HG02763 (cell line): ENCODE results near the gene ZNF239.
A peak's percentile ranks its signal among the peaks of the same experiment; 100 is the strongest.
"Not testable (repeated sequence)": the region's sequence is repeated elsewhere in the genome, so short reads cannot be mapped to it uniquely, and the experiment has no call there.

Source experiments
- ATAC-seq: cut with Tn5 transposase; IDR thresholded peaks from one replicate; pipeline ENCODE4 v1.9.1; 2021; ENCODE audit warnings: mild to moderate bottlenecking, moderate library complexity; ENCODE audit not compliant: unreplicated experiment

Gene ZNF239

DNA sequence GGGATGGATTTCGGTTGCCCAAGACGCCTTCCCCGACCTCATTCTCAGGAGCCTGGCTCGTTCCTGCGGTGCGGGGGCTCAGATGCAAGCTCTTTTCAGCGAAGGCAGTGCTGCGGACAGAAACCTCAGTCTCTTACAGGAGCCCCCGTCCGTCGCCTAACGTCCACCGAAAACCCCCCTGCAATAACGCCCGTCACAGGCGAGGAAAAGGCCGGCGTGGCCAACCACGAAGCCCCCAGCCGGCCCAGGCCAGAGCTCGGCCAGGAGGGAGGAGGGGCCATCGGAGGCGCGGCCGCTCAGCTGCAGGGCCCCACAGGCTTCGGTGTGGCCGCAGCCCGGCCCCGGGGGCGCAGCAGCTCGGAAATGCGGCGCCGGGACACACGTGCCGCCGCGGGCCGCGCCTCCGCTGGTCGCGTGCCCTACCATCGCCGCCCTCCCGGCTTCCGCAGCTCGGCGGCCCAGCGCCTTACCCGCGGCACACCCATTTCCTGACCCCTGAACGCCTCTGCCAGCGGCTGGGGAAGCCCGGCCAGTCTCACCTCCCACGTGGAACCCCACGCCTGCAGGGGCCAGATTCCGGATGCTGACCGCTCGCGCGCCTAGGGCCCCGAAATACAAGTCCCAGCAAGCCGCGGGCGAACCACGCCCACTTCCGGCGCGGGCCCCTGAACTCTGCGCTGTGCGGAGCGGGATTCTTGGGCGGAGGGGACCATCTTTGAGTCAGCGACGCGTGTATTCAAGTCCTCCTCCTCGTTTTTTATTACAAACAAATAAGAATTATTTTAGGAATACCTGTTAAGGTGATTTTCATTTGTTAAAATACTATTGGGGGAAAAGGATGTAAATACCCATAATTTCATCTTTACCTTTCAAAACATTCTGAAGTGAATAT is at the start of gene ZNF239:
Gene ZNF239, minus strand, starts transcription at position 616 of the 892 bp plus-strand sequence. CDS start 16,537 bp downstream, outside the sequence.
- ATAC-seq: peak; percentile 97

DNA sequence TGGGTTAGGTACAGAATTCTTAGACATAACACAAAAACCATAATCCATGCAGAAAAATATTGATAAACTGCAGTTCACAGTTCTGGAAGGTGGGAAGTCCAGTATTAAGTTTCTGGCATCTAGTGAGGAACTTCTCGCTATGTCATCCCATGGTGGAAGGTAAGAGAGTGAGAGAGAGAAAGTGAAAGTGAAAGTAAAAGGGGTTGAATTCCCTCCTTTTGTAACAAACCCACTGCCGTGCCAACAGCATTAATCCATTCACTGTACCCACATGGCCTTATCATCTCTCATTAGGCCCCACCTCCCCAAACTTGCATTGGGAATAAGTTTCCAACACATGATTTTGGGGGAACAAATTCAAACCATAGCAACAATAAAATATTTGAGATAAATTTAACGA is 48.9 kb upstream of the ZNF239 start:
- no peak for ATAC-seq

DNA sequence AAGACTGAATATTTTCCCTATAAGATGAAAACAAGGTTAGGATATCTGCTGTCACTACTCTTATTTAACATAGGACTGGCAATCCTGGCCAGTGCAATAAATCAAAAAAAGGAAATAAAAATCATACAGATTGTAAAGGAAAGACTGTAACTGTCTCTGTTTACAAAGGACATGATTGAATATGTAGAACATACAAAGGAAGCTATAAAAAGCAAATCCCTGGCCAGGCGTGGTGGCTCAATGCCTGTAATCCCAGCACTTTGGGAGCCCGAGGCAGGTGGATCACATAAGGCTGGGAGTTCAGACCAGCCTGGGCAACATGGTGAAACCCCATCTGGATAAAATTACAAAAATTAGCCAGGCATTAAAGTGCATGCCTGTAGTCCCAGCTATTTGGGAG is 47.6 kb upstream of the ZNF239 start:
- ATAC-seq: no peak

DNA sequence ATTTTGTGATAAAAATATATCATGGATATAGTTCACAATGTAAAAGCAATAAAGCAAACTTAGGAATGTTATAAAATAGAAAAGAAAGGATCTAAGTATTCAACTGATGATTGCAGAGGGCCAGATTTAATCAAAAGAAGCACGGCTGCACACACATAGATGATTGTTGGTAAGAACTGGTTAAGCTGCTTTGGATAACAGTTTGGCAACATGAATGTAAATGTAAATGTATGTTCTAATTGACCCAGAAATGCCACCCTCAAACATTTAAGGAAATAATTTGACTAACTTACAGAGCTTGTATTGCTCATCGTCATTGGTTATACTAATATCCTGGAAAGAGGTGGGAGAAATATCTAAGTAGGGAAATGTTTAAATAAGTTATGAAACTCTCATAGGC is 45.0 kb upstream of the ZNF239 start:
- no peak for ATAC-seq

DNA sequence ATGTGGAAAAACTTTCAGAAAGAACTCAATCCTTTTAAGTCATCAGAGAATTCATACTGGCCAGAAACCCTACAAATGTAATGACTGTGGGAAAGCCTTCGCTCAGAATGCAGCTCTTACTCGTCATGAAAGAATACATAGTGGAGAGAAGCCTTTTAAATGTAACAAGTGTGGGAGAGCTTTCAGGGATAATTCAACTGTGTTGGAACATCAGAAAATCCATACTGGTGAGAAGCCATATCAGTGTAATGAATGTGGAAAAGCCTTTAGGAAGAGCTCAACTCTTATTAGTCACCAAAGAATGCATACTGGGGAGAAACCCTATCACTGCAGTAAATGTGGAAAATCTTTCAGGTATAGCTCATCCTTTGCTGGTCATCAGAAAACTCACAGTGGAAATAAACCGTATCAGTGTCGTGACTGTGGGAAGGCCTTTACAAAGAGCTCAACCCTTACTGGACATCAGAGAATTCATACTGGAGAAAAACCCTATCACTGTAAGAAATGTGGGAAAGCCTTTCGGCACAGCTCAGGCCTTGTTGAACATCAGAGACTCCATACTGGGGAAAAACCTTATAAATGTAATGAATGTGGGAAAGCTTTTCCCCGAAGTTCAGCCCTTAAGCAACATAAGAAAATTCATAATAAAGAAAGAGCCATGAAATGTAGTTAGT is 42.4 kb upstream of the ZNF239 start:
- no peak for ATAC-seq

DNA sequence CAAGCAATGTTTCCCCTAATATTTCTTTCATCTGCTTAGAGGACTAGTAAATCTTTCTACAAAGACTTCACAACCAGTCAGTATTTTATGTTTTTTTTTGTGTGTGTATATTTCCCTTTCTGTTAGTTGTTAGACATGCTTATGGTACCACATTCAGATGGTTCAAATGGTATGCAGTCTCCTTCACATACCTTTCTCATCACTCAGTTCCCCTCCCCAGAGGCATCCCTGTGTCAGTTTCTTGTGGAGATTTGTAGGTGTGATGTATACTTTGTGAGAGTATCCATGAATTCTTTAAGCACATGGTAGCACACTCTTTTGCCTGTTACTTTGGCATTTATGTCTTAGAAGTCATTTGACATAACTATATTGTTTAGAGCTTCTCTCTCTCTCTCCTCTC is 36.2 kb upstream of the ZNF239 start:
- ATAC-seq: no peak

DNA sequence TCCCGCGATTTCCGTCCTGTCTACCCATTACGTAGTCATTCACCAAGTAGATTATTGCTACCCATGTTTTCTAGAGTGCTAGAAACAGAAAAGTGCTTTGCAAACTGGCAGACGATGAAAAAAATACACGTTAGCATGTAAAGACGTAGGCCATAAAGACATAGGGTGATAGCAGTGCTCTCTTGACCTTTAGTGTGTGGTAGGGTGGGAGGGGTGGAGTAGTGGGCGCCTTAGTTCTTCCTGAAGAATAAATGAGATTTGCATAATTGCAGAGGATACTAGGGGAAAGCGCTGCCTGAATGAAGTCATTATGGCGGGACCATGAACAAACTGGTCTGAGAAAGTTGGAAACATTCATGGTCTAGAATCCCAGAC is 32.8 kb upstream of the ZNF239 start:
- ATAC-seq: no peak

DNA sequence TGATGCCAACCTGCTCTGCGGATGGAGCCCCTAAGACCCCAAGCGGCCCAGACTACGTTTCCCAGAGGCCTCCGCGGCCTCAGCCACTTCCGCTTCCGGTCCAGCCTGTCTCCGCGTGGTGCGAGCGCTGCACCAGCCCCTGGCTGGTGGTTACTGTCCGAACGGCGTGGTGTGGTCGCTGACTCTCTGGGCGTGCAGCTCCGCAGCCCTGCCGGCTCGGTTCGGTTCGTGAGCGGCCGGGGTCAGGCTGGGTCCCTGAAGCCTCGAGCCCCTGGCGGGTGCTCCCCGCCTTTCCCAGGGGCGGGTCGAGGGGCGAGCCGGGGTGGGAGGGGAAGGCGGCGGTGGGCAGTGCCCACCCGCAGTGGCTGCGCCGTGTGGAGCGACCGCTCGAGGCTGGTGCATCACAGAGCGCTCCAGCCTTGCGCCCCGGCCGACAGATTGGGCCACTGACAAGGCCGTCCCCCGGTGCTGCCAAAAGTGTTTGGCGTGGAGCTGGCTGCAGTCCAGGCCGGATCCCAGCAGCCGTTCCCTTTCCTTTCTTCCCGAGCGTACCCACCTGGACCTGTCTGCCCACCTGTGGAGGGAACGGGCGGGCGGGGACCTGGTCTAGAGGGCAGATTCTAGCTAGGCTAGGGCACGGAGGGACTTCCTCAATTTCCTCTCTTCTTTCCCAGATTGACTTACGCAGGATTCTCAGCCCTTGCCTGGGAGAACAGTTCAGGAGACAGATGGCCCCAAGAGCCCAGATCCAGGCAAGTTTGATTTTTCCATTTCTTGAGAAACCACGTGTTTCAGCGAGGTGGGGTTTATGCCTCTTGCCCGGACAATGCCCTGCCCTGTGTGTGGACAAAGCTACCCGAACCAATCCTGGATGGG is 32.1 kb upstream of the ZNF239 start, which contains the start of gene ZNF485:
Gene ZNF485, plus strand, starts transcription at position 116 of the 876 bp plus-strand sequence. Its CDS starts 613 bp downstream, at position 729.
- peak; percentile 99 for ATAC-seq

DNA sequence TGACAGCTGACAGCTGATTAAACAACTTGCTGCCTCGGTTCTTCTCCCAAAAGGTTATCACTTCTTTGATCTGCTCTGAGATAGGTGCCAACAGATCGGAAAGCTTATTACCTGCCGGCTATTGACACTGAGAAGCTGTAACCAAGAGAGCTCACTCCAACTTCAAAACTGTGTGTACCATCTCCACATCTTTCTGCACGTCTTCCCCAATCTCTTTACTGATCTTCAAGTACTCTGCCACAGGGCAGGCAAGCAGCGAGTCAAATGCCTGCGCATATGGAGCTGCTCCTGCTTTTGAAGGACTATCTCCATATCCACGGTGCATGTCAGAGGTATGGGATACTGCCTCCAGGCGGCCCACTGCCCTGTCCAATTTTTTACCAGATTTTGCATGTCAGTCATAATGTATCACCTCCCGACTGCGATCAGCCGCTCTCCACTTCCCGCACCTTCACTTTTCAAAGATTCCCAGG is 31.5 kb upstream of the ZNF239 start:
- ATAC-seq: peak; percentile 24

DNA sequence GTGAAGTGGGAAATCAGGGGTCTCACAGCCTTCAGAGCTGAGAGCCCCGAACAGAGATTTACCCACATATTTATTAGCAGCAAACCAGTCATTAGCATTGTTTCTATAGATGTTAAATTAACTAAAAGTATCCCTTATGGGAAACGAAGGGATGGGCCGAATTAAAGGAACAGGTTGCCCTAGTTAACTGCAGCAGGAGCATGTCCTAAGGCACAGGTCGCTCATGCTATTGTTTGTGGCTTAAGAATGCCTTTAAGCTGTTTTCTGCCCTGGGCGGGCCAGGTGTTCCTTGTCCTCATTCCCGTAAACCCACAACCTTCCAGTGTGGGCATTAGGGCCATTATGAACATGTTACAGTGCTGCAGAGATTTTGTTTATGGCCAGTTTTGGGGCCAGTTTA is 27.2 kb upstream of the ZNF239 start:
- not testable (repeated sequence) for ATAC-seq

DNA sequence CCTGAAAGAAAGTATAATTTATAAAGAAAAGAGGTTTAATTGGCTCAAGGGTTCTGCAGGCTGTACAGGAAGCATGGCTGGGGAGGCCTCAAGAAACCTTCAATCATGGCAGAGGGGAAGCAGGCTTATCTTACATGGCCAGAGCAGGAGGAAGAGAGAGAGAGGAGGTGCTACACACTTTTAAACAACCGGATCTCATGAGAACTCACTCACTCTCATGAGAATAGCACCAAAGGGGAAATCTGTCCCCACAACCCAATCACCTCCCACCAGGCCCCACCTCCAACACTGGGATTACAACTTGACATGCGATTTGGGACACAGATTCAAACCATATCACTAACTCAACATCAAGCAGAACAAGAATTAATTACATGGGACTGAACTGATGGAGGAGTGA is 24.9 kb upstream of the ZNF239 start:
- ATAC-seq: no peak

DNA sequence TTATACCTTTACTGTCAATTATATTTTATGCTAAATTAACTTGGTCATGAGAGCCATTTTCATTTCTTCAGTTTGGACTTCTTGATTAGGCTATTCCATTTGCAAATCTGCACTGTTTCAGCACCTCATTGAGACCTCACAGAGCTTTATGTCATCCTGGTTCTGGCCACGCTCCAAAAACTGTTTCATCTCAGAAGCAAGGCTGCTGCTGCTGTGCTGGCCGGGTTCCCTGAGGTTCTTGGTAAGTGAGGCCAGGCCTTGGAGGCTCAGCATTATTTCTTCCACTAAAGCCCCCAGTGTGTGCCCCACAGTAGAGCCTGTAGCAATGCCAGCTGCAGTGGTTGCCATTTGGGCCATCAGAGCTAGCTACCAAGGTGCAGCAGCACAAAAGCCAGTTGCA is 24.0 kb upstream of the ZNF239 start:
- no peak for ATAC-seq

DNA sequence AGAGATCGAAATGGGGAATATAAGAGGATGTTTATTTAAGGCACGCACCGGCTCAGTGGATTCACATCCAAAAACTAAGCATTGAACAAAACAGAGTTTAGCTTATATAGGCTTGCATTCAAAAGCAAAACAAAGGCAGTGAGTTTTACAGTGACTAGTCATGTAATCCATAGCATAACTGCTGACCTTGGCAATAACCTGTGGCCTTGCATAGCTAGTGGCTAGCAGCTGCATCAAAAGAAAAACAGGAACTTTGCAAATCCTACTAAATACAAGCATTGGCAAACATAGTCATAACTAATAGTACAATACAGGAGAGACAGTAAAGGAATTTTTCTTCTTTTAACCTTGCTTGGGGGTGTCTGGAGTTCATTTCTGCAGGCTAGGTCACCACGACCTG is 22.1 kb upstream of the ZNF239 start:
- no peak for ATAC-seq

DNA sequence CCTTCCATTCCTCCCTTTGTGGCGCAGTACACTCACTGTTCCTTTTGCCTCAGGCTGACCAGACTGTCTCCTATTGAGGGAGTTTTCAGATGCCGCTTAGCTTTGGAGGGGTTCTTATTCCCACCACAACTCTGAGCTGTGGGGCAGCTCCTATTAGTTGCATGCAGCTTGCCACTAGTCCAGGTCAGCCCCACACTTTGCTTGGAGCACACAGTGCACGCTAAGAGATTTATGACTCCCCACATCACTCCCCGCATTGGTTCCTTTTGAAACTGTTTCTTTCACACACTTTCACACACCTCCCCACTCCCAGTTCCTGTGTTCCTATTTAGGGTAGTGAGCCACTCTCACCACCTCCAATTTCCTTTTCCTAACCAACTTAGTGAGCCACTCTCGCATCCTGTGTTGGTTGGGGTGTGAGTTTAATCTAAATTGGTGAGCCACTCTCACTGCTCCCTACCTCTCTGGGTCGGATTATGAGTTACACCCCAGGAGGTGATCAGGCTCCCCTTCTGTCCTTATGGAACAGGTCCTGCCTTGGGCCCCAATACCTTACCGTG is 21.4 kb upstream of the ZNF239 start:
- peak; percentile 49 for ATAC-seq

DNA sequence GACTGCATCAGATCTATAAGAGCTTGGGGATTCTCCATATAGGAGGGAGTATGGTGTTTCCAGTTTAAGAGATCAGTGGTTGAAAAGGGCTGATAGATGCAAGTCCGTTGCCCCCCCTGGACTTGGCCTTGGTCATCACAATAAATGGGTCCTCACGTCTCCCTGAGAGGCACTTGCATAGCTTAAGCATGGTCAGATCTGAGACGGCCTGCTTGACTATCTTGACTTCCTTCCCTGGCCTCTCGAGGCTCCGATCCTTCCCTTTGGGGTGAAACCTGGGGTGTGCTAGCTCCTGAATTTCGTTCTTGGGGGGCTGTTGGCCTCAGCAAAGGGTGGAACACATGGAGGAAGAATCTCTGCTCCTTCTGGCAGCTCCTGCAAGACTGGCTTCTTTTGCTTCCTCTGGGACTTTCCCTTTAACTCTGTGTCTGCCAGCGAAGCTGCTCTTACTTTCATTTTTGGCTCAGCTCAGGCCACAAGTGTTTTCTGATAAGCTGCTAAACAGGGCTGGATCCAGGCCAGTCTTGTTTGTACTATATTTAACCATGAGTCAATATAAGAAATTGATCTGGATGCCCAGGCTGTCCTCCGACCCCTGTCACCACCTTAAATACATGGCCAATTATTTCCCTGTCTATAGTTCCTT is 20.7 kb upstream of the ZNF239 start:
- peak; percentile 94 for ATAC-seq

DNA sequence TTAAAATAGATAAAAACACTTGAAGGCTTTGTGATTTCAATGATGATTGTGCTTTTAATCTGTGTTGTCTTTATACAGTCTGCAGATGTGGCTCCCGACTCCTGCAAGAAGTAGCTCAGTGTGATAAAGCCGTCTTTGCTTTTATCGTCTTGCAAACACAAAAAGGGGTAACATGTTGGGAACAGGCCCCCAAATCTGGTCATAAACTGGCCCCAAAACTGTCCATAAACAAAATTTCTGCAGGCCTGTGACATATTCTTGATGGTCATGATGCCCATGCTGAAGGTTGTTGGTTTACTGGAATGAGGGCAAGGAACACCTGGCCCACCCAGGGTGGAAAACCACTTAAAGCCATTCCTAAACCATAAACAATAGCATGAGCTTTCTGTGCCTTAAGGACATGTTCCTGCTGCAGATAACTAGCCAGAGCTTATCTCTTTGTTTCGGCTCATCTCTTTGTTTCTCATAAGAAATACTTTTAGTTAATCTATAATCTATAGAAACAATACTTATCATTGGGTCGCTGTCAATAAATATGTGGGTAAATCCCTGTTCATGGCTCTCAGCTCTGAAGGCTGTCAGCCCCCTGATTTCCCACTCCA is 17.0 kb upstream of the ZNF239 start:
- no peak for ATAC-seq

DNA sequence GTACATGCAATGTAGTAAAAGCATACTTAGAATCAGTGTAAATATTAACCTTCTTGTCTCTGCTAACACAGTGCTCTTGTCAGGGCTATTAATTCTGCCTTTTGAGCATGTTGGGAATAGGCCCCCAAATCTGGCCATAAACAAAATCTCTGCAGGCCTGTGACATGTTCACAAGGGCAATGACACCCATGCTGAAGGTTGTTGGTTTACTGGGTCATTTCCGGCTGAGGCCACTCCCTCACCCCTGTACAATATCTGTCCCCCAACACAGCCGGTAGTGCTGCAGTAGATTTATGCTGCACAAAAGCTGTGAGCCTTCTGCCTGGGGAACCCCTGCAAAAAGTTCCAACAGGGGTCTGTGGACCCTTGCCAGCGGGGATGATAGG is 12.3 kb upstream of the ZNF239 start:
- not testable (repeated sequence) for ATAC-seq

DNA sequence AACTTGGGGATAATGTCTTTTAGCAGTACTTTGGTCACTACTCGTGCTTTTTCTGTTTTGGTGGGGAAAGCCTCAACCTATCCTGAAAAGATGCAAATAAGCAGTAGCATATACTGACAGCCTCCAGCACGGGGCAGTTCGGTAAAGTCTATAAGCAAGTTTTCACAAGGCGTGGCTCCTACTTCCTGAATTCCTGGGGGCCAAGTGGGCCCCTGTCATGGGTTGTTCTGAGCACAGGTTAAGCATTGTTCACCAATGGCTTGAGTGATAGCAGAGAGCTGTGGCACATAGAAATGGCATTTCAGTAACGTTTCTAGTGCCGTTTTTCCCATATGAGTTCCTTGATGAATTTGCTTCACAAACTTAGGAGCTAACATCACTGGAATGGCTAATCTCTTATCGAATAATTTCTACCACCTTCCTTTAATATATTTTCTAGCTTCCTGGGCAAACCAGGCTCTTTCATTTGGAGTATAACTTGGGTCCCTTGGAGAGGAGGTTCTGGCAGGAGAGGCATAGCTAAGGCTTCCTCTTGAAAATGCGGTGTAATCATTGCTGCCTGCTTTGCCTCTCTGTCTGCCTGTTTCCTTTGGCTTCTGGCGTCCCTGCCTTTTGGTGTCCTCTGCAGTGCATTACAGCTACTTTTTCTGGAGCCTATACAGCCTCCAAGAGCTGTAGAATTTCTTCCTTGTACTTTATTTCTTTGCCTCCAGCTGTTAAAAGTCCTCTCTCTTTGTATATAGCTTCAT is 11.7 kb upstream of the ZNF239 start:
- ATAC-seq: no peak

DNA sequence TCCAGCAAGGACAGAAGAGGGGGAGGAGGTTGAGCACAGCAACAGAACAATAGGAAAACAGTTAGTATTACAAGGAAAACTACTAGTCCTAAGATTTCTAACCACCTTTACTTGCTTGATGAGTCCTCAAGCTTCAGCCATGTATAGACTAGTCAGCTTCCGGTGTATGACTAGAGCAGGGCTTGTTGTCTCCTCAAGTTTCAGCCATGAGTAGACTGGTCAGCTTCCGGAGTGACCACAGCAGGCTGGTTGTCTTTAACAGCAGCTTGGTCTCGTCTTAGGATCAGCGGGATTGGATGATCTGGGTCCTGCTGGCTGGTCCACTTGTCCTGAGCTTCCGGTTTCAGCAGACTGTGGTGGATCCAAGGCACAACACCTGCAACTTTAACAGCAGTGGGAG is 10.6 kb upstream of the ZNF239 start:
- ATAC-seq: no peak
